Measurements from ENCODE around the gene CDC42EP1. TPM values are rescaled to one million over a fixed set of nuclear protein-coding genes. Genes with fewer than 3 reads are reported as not detected.

CDC42EP1 gene
- total RNA-seq, 1 experiment from 2014 or later = 43.9 TPM

- Histone ChIP-seq H3K9me3 (ENCODE audit: low read length) (no peaks in the 10 kb centered on the region), H3K9me2 (replicated peaks; ENCODE audit: low read length) (no peaks in the 10 kb centered on the region), H3K9ac (ENCODE audit: low read length) (no peak overlapping the region), H3K4me1 (ENCODE audit: insufficient read depth, low read length) (peaks cover 21% of the 10 kb centered on the region), H3F3A (ENCODE audit: low read length, unreplicated experiment) (no peaks in the 10 kb centered on the region), H3K36me3 (ENCODE audit: low read depth, low read length) (peaks cover 5% of the 10 kb centered on the region), H2AFZ (ENCODE audit: low read length) (no peak overlapping the region), H3K27ac (ENCODE audit: low read length) (no peak overlapping the region), H3K4me2 (ENCODE audit: low read length) (no peak overlapping the region), H3K27me3 (ENCODE audit: low read length) (no peaks in the 10 kb centered on the region), H4K20me1 (ENCODE audit: low read length) (0 out of 2 replicates have a peak, but pooled peaks cover 4% of the 10 kb centered on the region), H3K4me3 (ENCODE audit: low read length) (no peak overlapping the region), H3K79me2 (ENCODE audit: low read length) (peaks cover 4% of the 10 kb centered on the region; the same call in 1 of the 2 replicates)
- BruUV-seq (replicated peaks) = no TSS peak
- CTCF ChIA-PET = interaction anchor here (1.5 kb wide), 1 partner anchor 21 kb away, joined by 3 read pairs; no protein-coding TSS in a partner anchor
- peak; percentile 31; the same call in 1 of the 2 replicates for ATAC-seq
- POLR2A ChIA-PET (ENCODE audit: unreplicated experiment) = no interaction called here
- TF ChIP-seq EZH2 (IDR thresholded peaks at IDR 0.05; ENCODE audit: low read length, unreplicated experiment) (no peak), EZH2phosphoT487 (IDR thresholded peaks at IDR 0.05; ENCODE audit: borderline replicate concordance, low read length) (no peak), CTCF (conservative IDR thresholded peaks at IDR 0.05; ENCODE audit: low read depth, low read length) (peak; percentile 41)
- intact Hi-C loops (cut with micrococcal nuclease) = no loop called here
- DNase-seq = peak; percentile 49
Measured at GRCh38 chr22:37571258-37571991, 11.1 kb downstream of the CDC42EP1 start.

GRCh38 chr22:37571992-37572373, 11.7 kb downstream of the CDC42EP1 start:
- Histone ChIP-seq H3K4me3 (ENCODE audit: low read length) (no peak overlapping the region), H3K9me2 (replicated peaks; ENCODE audit: low read length) (no peaks in the 10 kb centered on the region), H3K36me3 (ENCODE audit: low read depth, low read length) (no peaks in the 10 kb centered on the region; the same call in 1 of the 2 replicates), H3K4me1 (ENCODE audit: insufficient read depth, low read length) (peaks cover 16% of the 10 kb centered on the region), H3K27ac (ENCODE audit: low read length) (no peak overlapping the region), H2AFZ (ENCODE audit: low read length) (no peak overlapping the region), H3K27me3 (ENCODE audit: low read length) (no peaks in the 10 kb centered on the region), H3F3A (ENCODE audit: low read length, unreplicated experiment) (no peaks in the 10 kb centered on the region), H3K79me2 (ENCODE audit: low read length) (no peaks in the 10 kb centered on the region), H3K9me3 (ENCODE audit: low read length) (no peaks in the 10 kb centered on the region), H3K4me2 (ENCODE audit: low read length) (no peak overlapping the region), H4K20me1 (ENCODE audit: low read length) (no peaks in the 10 kb centered on the region), H3K9ac (ENCODE audit: low read length) (no peak overlapping the region)
- CTCF ChIA-PET = no interaction called here
- POLR2A ChIA-PET (ENCODE audit: unreplicated experiment) = no interaction called here
- intact Hi-C loops (cut with micrococcal nuclease) = no loop called here
- no TSS peak for BruUV-seq (replicated peaks)
- DNase-seq = no peak
- ATAC-seq = no peak
- no peak for TF ChIP-seq EZH2phosphoT487 (IDR thresholded peaks at IDR 0.05; ENCODE audit: borderline replicate concordance, low read length)
- no peak for TF ChIP-seq CTCF (conservative IDR thresholded peaks at IDR 0.05; ENCODE audit: low read depth, low read length)
- TF ChIP-seq EZH2 (IDR thresholded peaks at IDR 0.05; ENCODE audit: low read length, unreplicated experiment) = no peak

GRCh38 chr22:37575490-37576003, 15.3 kb downstream of the CDC42EP1 start:
- ChIA-PET CTCF (interaction anchor here (0.7 kb wide), 1 partner anchor 62 kb away, joined by 3 read pairs; no protein-coding TSS in a partner anchor), POLR2A (ENCODE audit: unreplicated experiment) (no interaction called here)
- no peak overlapping the region for H3K4me2 ChIP-seq (ENCODE audit: low read length)
- no peaks in the 10 kb centered on the region for H3K9me2 ChIP-seq (replicated peaks; ENCODE audit: low read length)
- no peaks in the 10 kb centered on the region for H3K9me3 ChIP-seq (ENCODE audit: low read length)
- H3K4me3 ChIP-seq (ENCODE audit: low read length) = no peak overlapping the region
- H3F3A ChIP-seq (ENCODE audit: low read length, unreplicated experiment) = no peaks in the 10 kb centered on the region
- 0 out of 2 replicates have a peak, but pooled peaks cover under 1% of the 10 kb centered on the region for H3K4me1 ChIP-seq (ENCODE audit: insufficient read depth, low read length)
- no peaks in the 10 kb centered on the region for H4K20me1 ChIP-seq (ENCODE audit: low read length)
- no peak overlapping the region for H3K27ac ChIP-seq (ENCODE audit: low read length)
- ATAC-seq (no peak), DNase-seq (no peak)
- intact Hi-C loops (cut with micrococcal nuclease) = no loop called here
- no peaks in the 10 kb centered on the region for H3K36me3 ChIP-seq (ENCODE audit: low read depth, low read length)
- no TSS peak for BruUV-seq (replicated peaks)
- no peak overlapping the region for H3K9ac ChIP-seq (ENCODE audit: low read length)
- H3K79me2 ChIP-seq (ENCODE audit: low read length) = no peaks in the 10 kb centered on the region
- TF ChIP-seq EZH2 (IDR thresholded peaks at IDR 0.05; ENCODE audit: low read length, unreplicated experiment) (no peak), CTCF (conservative IDR thresholded peaks at IDR 0.05; ENCODE audit: low read depth, low read length) (no peak), EZH2phosphoT487 (IDR thresholded peaks at IDR 0.05; ENCODE audit: borderline replicate concordance, low read length) (no peak)
- H3K27me3 ChIP-seq (ENCODE audit: low read length) = no peaks in the 10 kb centered on the region
- H2AFZ ChIP-seq (ENCODE audit: low read length) = no peak overlapping the region
